GM12872 (cell line): ENCODE data around the gene PDCD11.

Source experiments
- TF ChIP-seq, protein P1 (sequence below): IDR thresholded peaks from 3 replicates; pipeline ENCODE4 v1.5.1; 2011; ENCODE audit warnings: low read depth, mild to moderate bottlenecking, low read length, moderate library complexity; ENCODE audit not compliant: insufficient read depth

Gene PDCD11

DNA sequence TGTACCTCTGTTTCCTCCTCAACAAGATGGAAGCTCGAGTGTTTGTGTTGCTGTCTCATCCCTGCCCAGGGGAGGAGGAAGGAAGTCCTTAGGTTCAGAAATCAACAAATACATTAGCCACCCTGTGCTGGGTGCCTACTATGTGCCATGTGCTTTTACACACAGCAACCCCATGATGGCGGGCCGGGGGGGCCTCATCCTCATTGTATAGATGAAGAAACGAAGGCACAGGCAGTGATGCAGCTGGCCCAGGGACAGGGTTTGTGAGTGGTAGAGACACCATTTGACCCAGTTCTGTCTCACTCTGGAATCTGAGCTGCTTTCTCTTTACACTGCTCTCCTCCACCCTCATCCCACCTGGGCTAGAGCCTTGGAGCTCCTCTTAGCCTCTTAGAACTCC lies 57.6 kb downstream of the PDCD11 start:
- TF ChIP-seq, protein P1, sequence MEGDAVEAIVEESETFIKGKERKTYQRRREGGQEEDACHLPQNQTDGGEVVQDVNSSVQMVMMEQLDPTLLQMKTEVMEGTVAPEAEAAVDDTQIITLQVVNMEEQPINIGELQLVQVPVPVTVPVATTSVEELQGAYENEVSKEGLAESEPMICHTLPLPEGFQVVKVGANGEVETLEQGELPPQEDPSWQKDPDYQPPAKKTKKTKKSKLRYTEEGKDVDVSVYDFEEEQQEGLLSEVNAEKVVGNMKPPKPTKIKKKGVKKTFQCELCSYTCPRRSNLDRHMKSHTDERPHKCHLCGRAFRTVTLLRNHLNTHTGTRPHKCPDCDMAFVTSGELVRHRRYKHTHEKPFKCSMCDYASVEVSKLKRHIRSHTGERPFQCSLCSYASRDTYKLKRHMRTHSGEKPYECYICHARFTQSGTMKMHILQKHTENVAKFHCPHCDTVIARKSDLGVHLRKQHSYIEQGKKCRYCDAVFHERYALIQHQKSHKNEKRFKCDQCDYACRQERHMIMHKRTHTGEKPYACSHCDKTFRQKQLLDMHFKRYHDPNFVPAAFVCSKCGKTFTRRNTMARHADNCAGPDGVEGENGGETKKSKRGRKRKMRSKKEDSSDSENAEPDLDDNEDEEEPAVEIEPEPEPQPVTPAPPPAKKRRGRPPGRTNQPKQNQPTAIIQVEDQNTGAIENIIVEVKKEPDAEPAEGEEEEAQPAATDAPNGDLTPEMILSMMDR: no peak

DNA sequence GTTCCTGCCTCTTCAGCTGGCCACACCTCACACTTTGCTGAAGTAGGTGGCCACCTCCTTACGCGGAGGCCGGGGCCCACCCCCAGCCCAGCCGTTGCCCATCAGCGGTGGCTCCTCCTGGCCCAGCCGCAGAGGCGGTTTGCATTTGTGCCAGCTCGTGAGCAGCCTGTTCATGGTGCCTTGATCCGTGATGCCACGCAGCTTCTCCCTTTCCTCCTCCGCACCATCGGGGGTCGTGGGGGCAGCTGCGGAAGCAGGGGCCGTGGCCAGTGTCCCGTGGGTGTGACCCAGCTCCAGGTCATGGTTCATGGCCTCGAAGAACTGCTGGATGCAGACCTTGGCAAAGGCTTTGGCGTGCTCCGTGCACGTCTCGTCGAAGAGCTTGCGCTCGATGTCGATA lies 58.8 kb downstream of the PDCD11 start:
- TF ChIP-seq, protein P1: no peak

DNA sequence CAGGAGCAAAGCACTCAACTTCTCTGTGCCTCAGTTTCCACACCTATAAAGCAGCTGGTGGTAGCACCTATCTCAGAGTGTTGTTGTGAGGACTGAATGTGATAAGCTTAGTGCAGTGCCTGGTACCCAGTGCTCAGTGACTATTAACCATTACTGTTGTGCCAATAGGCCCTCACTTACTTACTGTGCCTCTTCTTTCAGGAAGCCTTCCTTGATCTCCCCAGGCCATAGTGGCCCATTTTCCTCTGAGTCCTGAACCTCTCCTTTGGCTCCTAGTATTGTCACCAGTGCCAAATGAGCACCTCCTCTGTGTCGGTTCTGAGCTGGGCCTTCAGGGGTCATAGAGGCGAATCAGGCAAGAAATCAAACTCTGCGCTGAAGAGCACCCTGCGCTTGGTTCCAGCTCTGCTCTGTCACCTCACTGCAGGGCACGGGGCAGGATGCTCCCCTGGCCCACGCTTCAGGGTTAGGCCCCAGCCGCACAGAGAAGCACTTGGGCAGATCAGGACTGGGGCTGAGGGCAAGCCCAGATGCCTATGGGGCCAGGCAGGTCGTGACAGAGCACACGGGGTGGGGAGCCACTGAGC lies 59.7 kb downstream of the PDCD11 start:
- TF ChIP-seq, protein P1: no peak

DNA sequence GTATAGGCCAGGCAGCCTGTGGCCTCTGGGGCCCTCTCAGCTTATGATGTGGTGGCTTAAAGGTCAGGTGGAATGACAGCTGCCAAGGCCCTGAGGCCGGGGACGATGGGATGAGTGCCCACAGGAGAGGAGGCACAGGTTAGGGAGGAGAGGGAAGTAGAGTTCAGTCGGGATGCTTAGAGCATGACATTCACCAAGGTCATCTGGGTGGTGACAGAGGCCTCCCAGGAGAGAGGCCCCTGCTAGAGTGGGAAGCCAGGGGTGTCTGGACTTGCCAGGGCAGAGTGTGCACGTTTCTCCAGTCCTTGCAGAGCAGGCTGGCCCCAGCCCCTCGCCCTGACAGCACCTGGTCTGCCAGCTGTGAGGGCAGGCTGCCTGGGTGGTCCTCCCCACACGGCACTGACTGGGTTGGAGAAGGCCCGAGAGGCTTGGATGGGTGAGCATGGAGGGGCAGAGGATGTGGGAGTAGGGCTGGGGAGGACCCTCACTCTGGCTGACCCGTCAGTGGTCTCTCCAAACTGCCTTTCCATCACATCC lies 60.8 kb downstream of the PDCD11 start:
- TF ChIP-seq, protein P1: no peak

DNA sequence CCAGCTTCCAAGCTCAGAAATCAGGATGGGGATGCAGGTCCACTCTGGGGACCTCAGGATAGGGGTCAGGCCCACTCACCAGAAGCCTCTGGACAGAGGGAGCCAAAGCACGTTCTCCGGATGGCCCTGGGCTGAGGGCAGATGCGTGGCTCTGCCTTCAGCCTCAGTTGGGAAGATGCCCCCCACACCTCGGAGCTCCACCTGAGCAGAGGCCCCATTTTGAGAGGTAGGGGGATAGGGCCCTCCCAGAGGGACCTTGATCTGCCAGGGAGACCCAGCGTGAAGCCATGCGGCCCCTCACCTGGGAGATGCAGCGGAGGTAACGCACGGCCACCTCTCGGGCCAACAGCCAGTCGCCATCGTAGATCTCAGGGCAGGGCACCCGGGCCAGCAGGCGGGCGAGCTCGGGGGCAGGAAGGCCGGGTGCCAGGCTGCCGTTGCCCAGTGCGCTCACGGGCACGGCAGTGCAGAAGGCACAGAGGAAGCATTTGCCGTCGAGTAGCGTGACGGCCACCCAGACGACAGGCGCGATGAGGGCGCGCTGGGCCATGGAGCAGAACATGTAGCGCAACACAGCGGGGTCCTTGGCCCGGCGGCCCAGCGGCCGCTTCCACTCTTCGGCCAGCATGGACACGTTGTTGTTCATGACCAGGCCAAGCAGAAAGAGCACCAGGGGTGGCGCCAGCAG lies 61.6 kb downstream of the PDCD11 start:
- TF ChIP-seq, protein P1: no peak

DNA sequence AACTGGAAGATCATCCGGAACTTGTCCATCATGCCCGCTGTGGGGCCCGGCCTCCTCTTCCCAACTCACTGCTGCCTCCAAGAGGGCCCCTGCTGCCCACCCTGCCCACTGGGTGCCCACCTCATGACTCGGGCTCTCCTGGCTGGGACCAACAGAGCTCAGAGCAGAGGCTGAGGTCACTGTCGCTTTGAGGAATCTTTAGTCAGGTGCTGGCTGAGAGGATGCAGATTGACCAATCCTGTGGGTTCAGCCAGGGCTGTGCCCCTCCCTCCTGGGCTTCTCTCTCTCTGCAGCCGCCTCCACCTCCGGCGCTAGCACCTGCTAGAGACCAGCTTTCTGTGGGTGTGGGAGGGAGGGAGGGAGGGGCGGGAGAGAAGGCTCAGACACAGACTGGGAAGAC lies 62.3 kb downstream of the PDCD11 start, which contains the start of gene CALHM1:
TSS of gene CALHM1 (minus strand) at position 181 of the 400 bp plus-strand sequence. CDS start at position 32, 149 bp downstream.
- TF ChIP-seq, protein P1: no peak

DNA sequence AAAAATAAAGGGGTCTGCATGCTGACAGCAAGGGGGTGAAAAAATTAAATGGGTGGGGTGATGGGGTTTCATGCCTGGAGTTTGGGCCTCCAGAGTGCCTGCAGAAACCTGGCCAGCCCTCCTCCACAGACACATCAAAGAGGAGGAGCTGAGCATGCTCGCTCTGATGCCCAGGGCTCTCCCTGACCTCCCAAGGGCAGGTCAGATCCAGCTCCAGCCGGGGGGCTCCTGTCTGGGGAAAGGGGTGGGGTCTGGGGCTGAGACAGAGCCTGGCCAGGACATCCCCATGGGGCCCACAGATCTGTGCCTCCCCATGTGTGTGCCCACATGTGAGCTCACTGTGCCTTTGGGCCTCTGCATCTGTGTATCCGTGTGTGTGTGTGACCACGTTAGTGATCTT lies 63.2 kb downstream of the PDCD11 start:
- TF ChIP-seq, protein P1: no peak
